ENCODE measurements around the gene IGFBP6.

DNA sequence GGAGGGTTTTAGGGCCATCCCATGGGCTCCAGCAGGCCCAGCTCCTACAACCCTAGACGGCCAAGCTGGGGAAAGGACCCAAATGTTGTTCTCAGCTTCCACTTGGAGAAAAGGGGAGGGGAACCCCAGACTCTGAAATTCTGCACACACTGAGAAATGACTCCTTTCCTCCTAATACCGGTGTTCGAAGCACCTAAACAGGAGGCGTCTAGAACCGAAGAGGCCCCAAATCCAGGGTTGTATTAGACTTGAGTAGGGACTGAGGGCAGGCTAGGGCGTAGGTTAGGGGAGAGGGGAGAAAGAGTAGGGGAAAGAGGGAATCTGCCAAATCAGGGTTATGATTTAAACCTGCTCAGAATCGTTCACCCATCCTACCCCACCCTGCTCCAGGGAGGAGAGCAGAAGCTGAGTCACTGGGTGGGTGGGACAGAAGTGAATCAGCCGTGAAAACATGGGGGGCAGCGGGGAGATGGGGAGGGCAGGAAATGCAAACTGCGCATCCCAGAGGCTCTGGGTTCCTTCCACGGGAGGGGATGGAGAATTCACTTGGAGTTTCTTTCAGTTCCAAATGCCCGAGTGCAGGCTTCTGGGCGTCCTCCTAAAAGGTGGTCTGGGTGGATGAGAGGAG, 1.0 kb downstream of the IGFBP6 start:
- TF ChIP-seq, protein P1, sequence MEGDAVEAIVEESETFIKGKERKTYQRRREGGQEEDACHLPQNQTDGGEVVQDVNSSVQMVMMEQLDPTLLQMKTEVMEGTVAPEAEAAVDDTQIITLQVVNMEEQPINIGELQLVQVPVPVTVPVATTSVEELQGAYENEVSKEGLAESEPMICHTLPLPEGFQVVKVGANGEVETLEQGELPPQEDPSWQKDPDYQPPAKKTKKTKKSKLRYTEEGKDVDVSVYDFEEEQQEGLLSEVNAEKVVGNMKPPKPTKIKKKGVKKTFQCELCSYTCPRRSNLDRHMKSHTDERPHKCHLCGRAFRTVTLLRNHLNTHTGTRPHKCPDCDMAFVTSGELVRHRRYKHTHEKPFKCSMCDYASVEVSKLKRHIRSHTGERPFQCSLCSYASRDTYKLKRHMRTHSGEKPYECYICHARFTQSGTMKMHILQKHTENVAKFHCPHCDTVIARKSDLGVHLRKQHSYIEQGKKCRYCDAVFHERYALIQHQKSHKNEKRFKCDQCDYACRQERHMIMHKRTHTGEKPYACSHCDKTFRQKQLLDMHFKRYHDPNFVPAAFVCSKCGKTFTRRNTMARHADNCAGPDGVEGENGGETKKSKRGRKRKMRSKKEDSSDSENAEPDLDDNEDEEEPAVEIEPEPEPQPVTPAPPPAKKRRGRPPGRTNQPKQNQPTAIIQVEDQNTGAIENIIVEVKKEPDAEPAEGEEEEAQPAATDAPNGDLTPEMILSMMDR (IDR thresholded peaks at IDR 0.05; ENCODE audit: low read length), result no peak
- no peak for TF ChIP-seq EZH2 (IDR thresholded peaks at IDR 0.05; ENCODE audit: borderline replicate concordance, low read length)
